Cardiac fibroblast (primary cell): ENCODE data around the gene MRPL52.

Experiments used
- DNase-seq, 2 donors: peaks; one replicate each; pipeline versions ENCODE4 v3.0.0 to v3.0.0-alpha.2; 2010; ENCODE audit warnings: low read depth in 2 of 2
- H3K4me3 ChIP-seq, 2 donors: replicated peaks in 1 of 2; 1 replicate in 1 of 2; 2 replicates in 1 of 2; pipeline ENCODE4 v1.5.1; 2011; ENCODE audit warnings: low read depth in 2 of 2, low read length in 2 of 2, mild to moderate bottlenecking in 2 of 2, moderate library complexity in 1 of 2
- CTCF ChIP-seq: IDR thresholded peaks from one replicate; pipeline ENCODE4 v1.5.1; 2011; ENCODE audit warnings: low read depth, mild to moderate bottlenecking, low read length, inconsistent platforms

The MRPL52 gene

DNA sequence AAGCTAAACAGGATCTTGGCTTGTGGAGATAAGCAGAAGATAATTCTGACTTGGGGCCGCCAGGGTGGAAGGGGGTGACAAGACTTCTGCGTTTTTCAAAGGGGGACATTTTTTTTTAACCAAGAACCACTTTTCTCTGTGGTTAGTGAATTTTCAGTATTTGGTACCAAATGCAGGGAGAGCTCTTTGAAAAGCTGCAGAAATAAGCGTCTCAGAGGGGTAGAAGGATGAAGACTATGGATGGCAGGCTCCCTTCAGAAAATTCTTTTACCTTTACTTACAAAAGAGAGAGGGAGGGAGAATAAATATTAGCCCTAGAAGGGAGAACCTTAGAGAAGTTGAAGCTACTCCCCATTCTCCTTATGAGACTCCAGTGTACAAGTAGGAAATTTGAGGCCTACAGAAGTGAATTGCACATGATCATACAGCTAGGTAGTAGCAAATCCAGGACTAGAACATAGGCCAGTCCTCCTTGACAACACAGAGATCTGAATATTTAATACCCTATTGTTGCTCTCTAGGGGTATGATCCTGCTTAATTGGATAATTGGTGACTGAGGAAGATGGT lies 840 bp downstream of the MRPL52 start:
- no peak for TF ChIP-seq CTCF
- H3K4me3 ChIP-seq = peak overlapping the region; percentile 83 to 91
- no peak for DNase-seq

GRCh38 chr14:22835505-22835904 lies 5.8 kb downstream of the MRPL52 start:
- no peak for DNase-seq
- no peak for TF ChIP-seq CTCF

GRCh38 chr14:22836301-22837113 lies 6.8 kb downstream of the MRPL52 start, which contains the start of gene MMP14:
Gene MMP14 (plus strand): TSS chr14:22836585. CDS start chr14:22836818, 233 bp downstream.
- H3K4me3 ChIP-seq = peak within 1 kb of the TSS; percentile 91 to 94
- DNase-seq = peak; percentile 92 to 95
- TF ChIP-seq CTCF = peak; percentile 48

More at GRCh38 chr14:22835505-22835904, 5.8 kb downstream of the MRPL52 start:
- H3K4me3 ChIP-seq = no peak overlapping the region

DNA sequence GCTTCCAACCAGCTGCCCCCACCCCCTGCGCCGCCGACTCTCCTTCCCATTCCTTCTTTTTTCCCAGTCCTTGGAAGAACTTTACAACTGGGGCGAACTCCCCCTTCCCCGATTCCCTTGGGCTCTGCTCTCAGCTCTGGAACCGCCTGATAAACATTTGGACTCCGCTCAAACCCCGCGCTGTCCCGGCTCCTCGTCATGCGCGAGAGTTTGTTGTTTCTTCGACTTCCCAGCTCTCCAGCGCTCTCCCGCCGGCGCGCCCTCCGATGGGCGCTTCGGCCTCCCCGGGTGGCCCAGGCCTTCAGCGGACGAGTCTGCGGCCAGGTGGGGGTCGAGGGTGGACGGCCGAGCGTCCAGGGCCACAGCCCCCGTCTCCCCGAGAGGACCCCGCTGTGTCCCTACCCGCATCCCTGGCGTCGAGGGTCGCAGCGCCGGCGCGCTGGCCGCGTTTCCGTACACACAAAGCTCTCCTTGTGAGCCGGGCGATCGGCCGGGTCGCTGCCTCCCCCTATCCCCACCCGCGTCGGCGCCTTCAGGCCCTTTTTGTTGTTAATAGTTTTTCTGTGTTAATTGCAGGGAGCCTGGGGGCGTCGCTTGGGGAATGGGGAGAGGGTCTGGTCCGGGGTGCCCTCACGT lies 7.5 kb downstream of the MRPL52 start:
- no peak for TF ChIP-seq CTCF
- H3K4me3 ChIP-seq = peak overlapping the region; percentile 91 to 94
- DNase-seq = peak; percentile 61 to 64

DNA sequence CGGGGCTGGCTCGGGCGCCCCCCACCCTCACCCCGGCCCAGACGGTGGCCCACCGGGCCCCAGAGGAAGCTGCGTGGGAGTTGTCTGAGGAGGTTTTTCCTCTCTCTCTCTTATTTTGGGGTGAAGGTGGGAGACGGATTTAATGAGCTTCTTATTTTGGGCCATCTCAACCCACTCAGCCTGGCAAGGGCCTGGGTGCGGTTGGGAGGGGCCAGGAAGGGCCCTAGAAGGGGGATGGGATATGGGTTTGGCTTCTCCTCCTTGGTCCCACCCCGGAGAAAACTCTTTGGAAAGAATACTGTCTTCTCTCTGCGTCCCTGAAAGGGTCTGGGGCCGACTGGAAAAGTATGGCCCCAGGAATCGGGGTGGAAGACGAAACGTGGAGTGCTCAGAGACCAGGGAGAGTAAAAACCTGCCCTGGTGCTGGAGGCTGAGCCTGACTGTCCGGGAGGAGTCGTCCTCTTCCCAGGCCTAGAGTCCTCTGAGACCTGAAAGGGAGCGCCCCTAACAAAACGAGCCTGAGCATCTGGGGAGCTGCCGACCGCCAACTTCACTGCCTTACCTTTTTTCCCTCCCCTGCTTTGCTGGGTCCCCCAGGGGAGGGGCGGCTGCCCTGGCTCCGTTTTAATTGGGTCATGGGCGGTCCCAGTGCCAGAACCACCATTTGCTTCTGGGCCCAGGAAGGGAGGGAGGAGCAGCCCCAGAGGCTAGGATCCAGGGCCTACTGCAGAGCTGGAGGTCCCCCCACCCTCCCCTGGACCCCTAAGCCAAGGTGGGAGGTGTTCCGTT lies 8.3 kb downstream of the MRPL52 start:
- peak; percentile 57 to 80 for DNase-seq
- TF ChIP-seq CTCF = no peak
- peak overlapping the region; percentile 91 to 94 for H3K4me3 ChIP-seq

DNA sequence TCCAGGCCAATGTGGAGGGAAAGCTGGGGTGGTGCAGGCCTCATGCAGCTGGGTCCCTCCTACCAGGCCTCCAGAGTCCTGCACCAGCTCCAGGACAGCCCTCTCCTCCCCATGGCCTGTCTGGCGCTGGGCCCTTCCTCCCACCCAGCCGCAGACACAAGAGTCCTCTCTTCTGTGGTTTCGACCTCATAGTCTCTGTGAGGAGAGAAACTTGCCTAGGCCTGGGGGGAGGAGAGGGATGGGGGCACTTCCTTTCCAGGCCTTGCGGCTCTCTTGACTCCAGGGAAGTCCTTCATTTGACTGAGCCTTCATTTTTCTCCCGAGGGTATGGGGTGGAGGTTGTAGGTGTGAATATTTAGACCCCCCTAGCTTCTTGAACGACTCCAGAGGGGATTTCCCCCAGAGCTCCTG lies 8.9 kb downstream of the MRPL52 start:
- TF ChIP-seq CTCF = no peak
- peak; percentile 67 to 73 for DNase-seq
- H3K4me3 ChIP-seq = peak overlapping the region; percentile 91 to 94
